Measurements from ENCODE around the gene TANC1.
A peak's percentile ranks its signal among the peaks of the same experiment; 100 is the strongest.

The TANC1 gene

GRCh38 chr2:158943973-158944372 lies 24.5 kb upstream of the TANC1 start:
- Histone ChIP-seq H3K36me3 (ENCODE audit: insufficient read depth, low read length) (no peaks in the 10 kb centered on the region), H3K9me3 (ENCODE audit: control insufficient read depth, insufficient read depth, low read length) (no peaks in the 10 kb centered on the region), H3K4me1 (ENCODE audit: insufficient read depth, low read length) (no peaks in the 10 kb centered on the region), H3K9ac (ENCODE audit: low read depth, low read length) (no peak overlapping the region)

DNA sequence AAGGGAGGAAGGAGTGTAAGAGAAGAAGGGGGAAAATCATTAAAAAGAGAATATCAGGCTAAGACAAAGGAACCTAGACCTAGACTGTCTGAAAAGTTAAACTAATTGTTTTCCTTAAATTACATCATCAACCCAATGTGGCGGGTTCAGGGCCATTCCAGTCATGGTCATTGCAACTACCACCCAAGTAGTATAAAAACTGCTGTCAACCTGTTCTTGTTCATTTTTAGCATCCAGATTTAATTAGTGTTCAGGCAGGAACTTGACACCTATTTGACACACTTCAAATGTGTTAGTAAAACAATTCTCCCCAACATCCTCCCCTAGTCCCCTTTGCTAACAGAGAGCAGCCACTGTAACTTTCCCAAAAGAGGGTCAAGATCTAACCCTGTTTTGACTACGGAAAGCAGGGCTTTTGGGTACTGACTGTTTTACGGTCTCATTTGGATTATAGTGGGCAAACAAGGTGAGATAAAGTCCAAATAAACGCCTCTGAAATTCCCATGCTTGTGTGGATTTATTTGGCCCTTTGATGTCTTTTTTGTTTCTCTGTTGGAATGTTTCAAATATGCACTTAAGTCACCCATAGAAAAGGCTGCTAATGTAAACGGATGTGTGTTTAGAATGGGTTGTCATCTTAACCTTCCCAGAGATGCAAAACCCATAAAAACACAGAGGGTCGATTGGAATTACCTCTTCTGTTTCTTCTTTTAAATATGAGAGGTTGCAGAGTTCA lies 19.3 kb upstream of the TANC1 start:
- 0 out of 2 replicates have a peak, but pooled peaks cover 4% of the 10 kb centered on the region for H3K4me1 ChIP-seq (ENCODE audit: insufficient read depth, low read length)

GRCh38 chr2:158953454-158953853 lies 15.0 kb upstream of the TANC1 start:
- H3K4me1 ChIP-seq (ENCODE audit: insufficient read depth, low read length) = 0 out of 2 replicates have a peak, but pooled peaks cover 4% of the 10 kb centered on the region
- no peak overlapping the region for H3K9ac ChIP-seq (ENCODE audit: low read depth, low read length)
- H3K9me3 ChIP-seq (ENCODE audit: control insufficient read depth, insufficient read depth, low read length) = no peaks in the 10 kb centered on the region
- no peaks in the 10 kb centered on the region for H3K36me3 ChIP-seq (ENCODE audit: insufficient read depth, low read length)

More for the DNA sequence above, 19.3 kb upstream of the TANC1 start:
- Histone ChIP-seq H3K9ac (ENCODE audit: low read depth, low read length) (no peak overlapping the region), H3K9me3 (ENCODE audit: control insufficient read depth, insufficient read depth, low read length) (no peaks in the 10 kb centered on the region), H3K36me3 (ENCODE audit: insufficient read depth, low read length) (no peaks in the 10 kb centered on the region)

DNA sequence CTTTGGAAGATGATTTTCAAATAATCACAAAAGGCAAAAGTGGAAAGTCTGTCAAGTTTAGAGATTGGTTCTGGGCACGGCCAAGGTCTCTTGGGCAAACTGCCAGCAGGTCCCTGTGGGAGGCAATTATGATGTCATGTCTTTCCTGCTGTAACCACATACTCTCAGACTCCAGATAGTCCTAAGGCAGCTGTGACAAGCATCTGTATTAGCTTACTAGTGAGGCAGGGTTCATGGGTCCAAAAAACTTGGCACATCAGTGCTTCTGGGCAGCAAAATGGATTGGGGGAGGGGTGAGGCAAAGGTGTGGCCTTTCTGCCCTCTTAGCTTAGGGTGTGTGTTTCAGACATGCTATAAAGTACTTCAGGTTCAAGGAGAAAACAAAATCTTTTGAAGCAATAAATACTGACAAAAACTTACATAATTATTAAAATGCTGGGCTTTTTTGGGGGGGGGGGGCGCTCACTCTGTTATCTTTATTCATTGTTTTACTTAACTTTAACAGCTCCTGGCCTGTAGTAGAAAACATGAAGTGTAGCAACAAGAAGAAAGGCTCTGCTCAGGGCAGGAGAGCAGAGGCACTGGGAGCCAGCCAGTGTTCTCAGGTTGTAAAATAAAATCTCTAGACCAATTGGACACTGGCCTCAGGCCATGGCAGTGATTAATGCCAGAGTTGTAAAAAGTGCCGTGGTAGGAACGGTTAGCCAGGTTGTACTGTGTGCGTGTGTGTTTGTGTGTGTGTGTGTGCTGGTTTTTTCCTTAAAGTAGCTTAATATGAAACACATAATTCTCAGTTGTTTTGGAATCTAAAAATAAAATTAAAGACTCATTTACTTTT lies 14.3 kb upstream of the TANC1 start:
- H3K9ac ChIP-seq (ENCODE audit: low read depth, low read length) = no peak overlapping the region
- no peaks in the 10 kb centered on the region for H3K36me3 ChIP-seq (ENCODE audit: insufficient read depth, low read length)
- H3K9me3 ChIP-seq (ENCODE audit: control insufficient read depth, insufficient read depth, low read length) = no peaks in the 10 kb centered on the region
- H3K4me1 ChIP-seq (ENCODE audit: insufficient read depth, low read length) = 0 out of 2 replicates have a peak, but pooled peaks cover 4% of the 10 kb centered on the region

- Histone ChIP-seq H3K36me3 (ENCODE audit: insufficient read depth, low read length) (no peaks in the 10 kb centered on the region), H3K9me3 (ENCODE audit: control insufficient read depth, insufficient read depth, low read length) (no peaks in the 10 kb centered on the region), H3K9ac (ENCODE audit: low read depth, low read length) (no peak overlapping the region), H3K4me1 (ENCODE audit: insufficient read depth, low read length) (no peaks in the 10 kb centered on the region)
These were observed 12.5 kb upstream of the TANC1 start for GRCh38 chr2:158955842-158956365.

- H3K9me3 ChIP-seq (ENCODE audit: control insufficient read depth, insufficient read depth, low read length) = no peaks in the 10 kb centered on the region
- H3K4me1 ChIP-seq (ENCODE audit: insufficient read depth, low read length) = no peaks in the 10 kb centered on the region
- H3K9ac ChIP-seq (ENCODE audit: low read depth, low read length) = no peak overlapping the region
- H3K36me3 ChIP-seq (ENCODE audit: insufficient read depth, low read length) = no peaks in the 10 kb centered on the region
These were observed 10.1 kb upstream of the TANC1 start for GRCh38 chr2:158958365-158958764.

DNA sequence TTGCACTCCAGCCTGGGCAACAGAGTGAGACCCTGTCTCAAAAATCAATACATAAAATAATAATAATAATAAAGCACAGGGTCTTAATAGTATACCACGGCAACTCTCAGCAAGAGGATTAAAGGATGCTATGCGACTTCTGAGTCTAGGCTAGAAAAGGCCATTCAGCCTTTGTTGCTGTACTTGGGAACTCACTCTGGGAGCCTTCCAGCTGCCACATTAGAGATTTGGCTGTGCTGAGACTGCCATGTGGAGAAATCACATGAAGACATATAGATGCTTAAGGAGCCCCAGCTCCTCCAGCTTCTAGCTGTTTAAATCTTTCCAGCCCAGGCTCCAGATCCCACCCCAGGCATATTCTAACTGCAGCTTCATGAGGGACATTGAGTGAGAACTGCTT lies 8.2 kb upstream of the TANC1 start:
- H3K36me3 ChIP-seq (ENCODE audit: insufficient read depth, low read length) = no peaks in the 10 kb centered on the region
- H3K9ac ChIP-seq (ENCODE audit: low read depth, low read length) = no peak overlapping the region
- no peaks in the 10 kb centered on the region for H3K4me1 ChIP-seq (ENCODE audit: insufficient read depth, low read length)
- H3K9me3 ChIP-seq (ENCODE audit: control insufficient read depth, insufficient read depth, low read length) = no peaks in the 10 kb centered on the region

- Histone ChIP-seq H3K9ac (ENCODE audit: low read depth, low read length) (no peak overlapping the region), H3K9me3 (ENCODE audit: control insufficient read depth, insufficient read depth, low read length) (no peaks in the 10 kb centered on the region), H3K4me1 (ENCODE audit: insufficient read depth, low read length) (no peaks in the 10 kb centered on the region), H3K36me3 (ENCODE audit: insufficient read depth, low read length) (no peaks in the 10 kb centered on the region)
These were observed 6.4 kb upstream of the TANC1 start for GRCh38 chr2:158962074-158962473.

DNA sequence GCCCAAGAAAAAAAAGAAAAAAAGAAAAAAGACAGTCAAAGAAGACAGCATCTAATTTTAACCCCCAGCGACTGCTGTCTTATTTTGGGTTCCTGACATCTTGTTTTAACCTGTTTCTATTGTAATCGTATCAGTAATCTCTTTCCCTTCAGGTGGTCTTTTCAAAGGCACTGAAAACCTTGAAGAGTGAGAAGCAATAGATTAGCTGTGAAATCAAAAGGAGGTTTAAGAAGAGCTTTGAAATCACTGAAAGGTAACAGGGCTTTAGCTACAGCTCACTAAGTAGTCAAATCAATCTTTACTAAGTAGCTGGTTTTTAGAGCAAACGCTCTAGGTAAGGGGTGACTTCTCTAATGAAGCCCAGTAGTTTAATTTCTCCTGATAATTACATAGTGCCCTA lies 5.4 kb upstream of the TANC1 start:
- H3K9ac ChIP-seq (ENCODE audit: low read depth, low read length) = no peak overlapping the region
- H3K9me3 ChIP-seq (ENCODE audit: control insufficient read depth, insufficient read depth, low read length) = no peaks in the 10 kb centered on the region
- H3K4me1 ChIP-seq (ENCODE audit: insufficient read depth, low read length) = no peaks in the 10 kb centered on the region; the same call in 1 of the 2 replicates
- no peaks in the 10 kb centered on the region for H3K36me3 ChIP-seq (ENCODE audit: insufficient read depth, low read length)

GRCh38 chr2:158965107-158965506 lies 3.3 kb upstream of the TANC1 start:
- H3K4me1 ChIP-seq (ENCODE audit: insufficient read depth, low read length) = no peaks in the 10 kb centered on the region; the same call in 1 of the 2 replicates
- H3K9ac ChIP-seq (ENCODE audit: low read depth, low read length) = no peak overlapping the region
- no peaks in the 10 kb centered on the region for H3K36me3 ChIP-seq (ENCODE audit: insufficient read depth, low read length)
- H3K9me3 ChIP-seq (ENCODE audit: control insufficient read depth, insufficient read depth, low read length) = no peaks in the 10 kb centered on the region

- no peaks in the 10 kb centered on the region for H3K9me3 ChIP-seq (ENCODE audit: control insufficient read depth, insufficient read depth, low read length)
- H3K9ac ChIP-seq (ENCODE audit: low read depth, low read length) = no peak overlapping the region
- H3K36me3 ChIP-seq (ENCODE audit: insufficient read depth, low read length) = no peaks in the 10 kb centered on the region
- peaks cover 4% of the 10 kb centered on the region; the same call in 1 of the 2 replicates for H3K4me1 ChIP-seq (ENCODE audit: insufficient read depth, low read length)
These were observed 2.8 kb upstream of the TANC1 start for GRCh38 chr2:158965641-158966040.

- Histone ChIP-seq H3K9me3 (ENCODE audit: control insufficient read depth, insufficient read depth, low read length) (no peaks in the 10 kb centered on the region), H3K9ac (ENCODE audit: low read depth, low read length) (no peak overlapping the region), H3K4me1 (ENCODE audit: insufficient read depth, low read length) (peaks cover 6% of the 10 kb centered on the region; the same call in 1 of the 2 replicates), H3K36me3 (ENCODE audit: insufficient read depth, low read length) (no peaks in the 10 kb centered on the region)
These were observed 2.1 kb upstream of the TANC1 start for GRCh38 chr2:158966312-158966711.

DNA sequence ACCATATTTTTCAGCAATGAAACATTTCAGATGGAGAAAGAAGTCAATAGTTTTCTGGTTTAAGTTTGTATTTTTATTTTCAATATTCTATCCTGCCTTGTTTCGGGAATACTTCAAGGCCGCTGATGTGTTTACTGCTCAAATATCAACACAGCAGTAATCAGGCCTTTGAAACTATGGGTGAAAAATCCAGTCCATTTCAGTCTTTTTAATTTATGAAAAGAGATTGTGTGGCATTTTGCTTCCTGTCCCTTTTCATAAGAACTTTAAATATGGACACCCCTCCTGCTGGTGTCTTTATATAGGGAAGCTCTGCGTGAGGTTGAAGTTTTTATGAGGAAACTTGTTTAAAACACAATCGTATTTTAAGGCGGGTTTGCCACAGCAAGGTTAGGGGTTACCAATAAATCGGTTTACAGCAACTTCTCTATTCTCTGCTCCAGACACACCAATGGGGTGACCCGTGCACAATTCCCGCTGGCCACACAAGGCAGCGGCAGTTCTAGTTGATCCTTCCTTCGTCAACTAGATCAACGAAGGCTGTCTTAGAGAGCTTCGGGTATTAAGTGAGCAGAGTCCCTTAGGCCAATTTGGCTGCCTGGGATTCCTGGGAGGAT lies 1.2 kb upstream of the TANC1 start:
- H3K9ac ChIP-seq (ENCODE audit: low read depth, low read length) = peak overlapping the region; percentile 80
- H3K4me1 ChIP-seq (ENCODE audit: insufficient read depth, low read length) = peaks cover 6% of the 10 kb centered on the region; the same call in 1 of the 2 replicates
- H3K9me3 ChIP-seq (ENCODE audit: control insufficient read depth, insufficient read depth, low read length) = no peaks in the 10 kb centered on the region
- no peaks in the 10 kb centered on the region for H3K36me3 ChIP-seq (ENCODE audit: insufficient read depth, low read length)

DNA sequence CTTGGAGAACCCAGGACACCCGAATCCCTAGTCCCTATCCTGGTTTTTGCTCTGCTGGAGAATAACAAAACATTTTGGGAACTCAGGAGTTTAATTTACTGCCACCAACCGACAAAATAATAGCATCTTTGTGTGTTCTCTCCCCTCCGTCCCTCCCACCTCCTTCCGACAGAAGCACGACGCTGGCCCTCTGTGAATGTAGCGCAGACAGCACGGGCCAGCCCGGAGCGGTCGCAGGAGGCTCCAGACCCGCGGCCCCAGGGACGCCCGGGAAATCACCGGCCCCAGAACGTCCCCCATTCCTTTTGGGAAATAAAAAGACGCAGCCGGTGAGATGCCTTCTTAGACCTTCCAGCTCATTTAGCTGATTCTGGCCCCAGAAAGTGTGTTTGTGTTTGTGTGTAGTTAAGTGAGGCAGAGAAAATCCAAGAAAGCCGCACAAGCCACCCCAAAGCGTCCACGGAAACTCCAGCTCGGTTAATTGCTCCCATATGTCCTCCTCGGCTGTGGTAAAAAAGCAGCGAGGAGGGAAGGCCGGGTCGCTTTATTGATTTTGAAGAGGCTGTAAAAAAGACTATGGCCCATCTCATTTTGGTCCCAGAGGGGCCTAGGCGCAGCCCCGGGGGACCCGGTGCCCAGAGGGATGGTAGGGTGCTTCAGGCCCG lies 577 bp upstream of the TANC1 start:
- no peaks in the 10 kb centered on the region for H3K9me3 ChIP-seq (ENCODE audit: control insufficient read depth, insufficient read depth, low read length)
- no peaks in the 10 kb centered on the region for H3K36me3 ChIP-seq (ENCODE audit: insufficient read depth, low read length)
- H3K4me1 ChIP-seq (ENCODE audit: insufficient read depth, low read length) = peaks cover 6% of the 10 kb centered on the region; the same call in 1 of the 2 replicates
- peak overlapping the region; percentile 80 for H3K9ac ChIP-seq (ENCODE audit: low read depth, low read length)

Data from ES-I3 (cell line).